K562 (cell line): Measurements from ENCODE around the gene CARD8. TPM values are rescaled to one million over a fixed set of nuclear protein-coding genes. Genes with fewer than 3 reads are reported as not detected.

ENCODE experiments used
- ATAC-seq: fragments of 200-7000 bp; cut with Tn5 transposase; 3 replicates; pipeline ENCODE4 v1.9.1; 2020; ENCODE audit warnings: moderate library complexity
- BruUV-seq: library from RNA; stranded (reverse); fragments of 400-500 nt; replicated peaks from 2 replicates; lab custom pipeline; 2021; lab: Mats Ljungman, UMichigan
- CTCF ChIA-PET: fragments of 300-600 bp; formaldehyde crosslinking; extraction: SDS; loops from one replicate; lab custom pipeline; 2021; ENCODE audit warnings: low intra/inter-chr PET ratio; lab: Yijun Ruan, JAX
- POLR2A ChIA-PET: fragments of 300-600, 350-650 bp; sonication (Branson Sonifier 250); formaldehyde crosslinking; extraction: SDS; loops from one replicate; lab custom pipeline; 2021; ENCODE audit warnings: antibody characterized with exemption, inconsistent platforms; lab: Yijun Ruan, JAX
- DNase-seq, 4 experiments: peaks; one replicate each; pipeline versions ENCODE4 v3.0.0 to v3.0.0-alpha.2; 2011 to 2018; ENCODE audit warnings: low spot score in 3 of 4, mixed read lengths in 3 of 4; ENCODE audit errors: extremely low read depth in 1 of 4
- FAIRE-seq: peaks from 2 replicates; lab custom pipeline; 2011; peaks lifted over from hg19 to GRCh38; lab: Jason Lieb, UNC
- H2AFZ ChIP-seq: 2 replicates; pipeline ENCODE4 v1.6.0; 2011; ENCODE audit warnings: low read depth, low read length, control low read depth, inconsistent platforms
- H3K27ac ChIP-seq: fragments of 200-600 bp; 3 replicates; pipeline ENCODE4 v1.8.0; 2011; ENCODE audit warnings: low read depth, mild to moderate bottlenecking, control low read depth, inconsistent platforms, low read length, moderate library complexity, mixed read lengths; ENCODE audit errors: extremely low read depth
- H3K27me3 ChIP-seq, 2 experiments: fragments of 300-600 bp in 1 of 2; 2 replicates in 1 of 2; 3 replicates in 1 of 2; pipeline versions ENCODE4 v1.6.0 to v1.8.0; 2011; ENCODE audit warnings: inconsistent platforms in 2 of 2, low read length in 2 of 2, mild to moderate bottlenecking in 1 of 2, mixed read lengths in 1 of 2, moderate library complexity in 1 of 2; ENCODE audit not compliant: control insufficient read depth in 2 of 2, insufficient read depth in 2 of 2
- H3K36me3 ChIP-seq: fragments of 300-600 bp; 3 replicates; pipeline ENCODE4 v1.8.0; 2011; ENCODE audit warnings: mild to moderate bottlenecking, low read length, inconsistent platforms; ENCODE audit not compliant: control insufficient read depth, insufficient read depth
- H3K4me1 ChIP-seq, 2 experiments: fragments of 200-600 bp in 1 of 2; replicated peaks in 1 of 2; 2 replicates in 1 of 2; 3 replicates in 1 of 2; pipeline versions ENCODE4 v1.5.1 to v1.8.0; 2011; ENCODE audit warnings: inconsistent platforms in 2 of 2, low read length in 2 of 2, mild to moderate bottlenecking in 1 of 2, mixed read lengths in 1 of 2, moderate library complexity in 1 of 2; ENCODE audit not compliant: control insufficient read depth in 2 of 2, insufficient read depth in 2 of 2
- H3K4me2 ChIP-seq: 2 replicates; pipeline ENCODE4 v1.6.1; 2011; ENCODE audit warnings: low read length, control low read depth, inconsistent platforms, mixed read lengths; ENCODE audit not compliant: insufficient read depth
- H3K4me3 ChIP-seq: fragments of 200-600 bp; sonication (generic), shearing (Covaris generic); 2 replicates; pipeline ENCODE4 v1.5.1; 2016; ENCODE audit warnings: control low read depth, inconsistent platforms
- H3K79me2 ChIP-seq: fragments of 200-600 bp; 3 replicates; pipeline ENCODE4 v1.8.0; 2011; ENCODE audit warnings: low read length, inconsistent platforms; ENCODE audit not compliant: control insufficient read depth, insufficient read depth
- H3K9ac ChIP-seq, 2 experiments: 2 replicates each; pipeline versions ENCODE4 v1.6.0 to v1.6.1; 2011; ENCODE audit warnings: low read depth in 2 of 2, low read length in 2 of 2, control low read depth in 1 of 2, inconsistent platforms in 1 of 2, mild to moderate bottlenecking in 1 of 2, mixed read lengths in 1 of 2; ENCODE audit not compliant: insufficient read depth in 1 of 2
- H3K9me1 ChIP-seq: one replicate; pipeline ENCODE4 v1.6.0; 2011; ENCODE audit warnings: inconsistent platforms, mild to moderate bottlenecking, low read length, moderate library complexity; ENCODE audit not compliant: control insufficient read depth, insufficient read depth
- H3K9me3 ChIP-seq: replicated peaks from 2 replicates; pipeline ENCODE4 v1.5.1; 2011; ENCODE audit warnings: low read depth, low read length, inconsistent platforms; ENCODE audit not compliant: control insufficient read depth, insufficient read depth
- H4K20me1 ChIP-seq: replicated peaks from 2 replicates; pipeline ENCODE4 v1.6.1; 2011; ENCODE audit warnings: low read length, inconsistent platforms, mixed read lengths; ENCODE audit not compliant: control insufficient read depth, insufficient read depth
- ADNP ChIP-seq: fragments of 200-800 bp; sonication (Bioruptor generic); IDR thresholded peaks from 2 replicates; pipeline ENCODE4 v1.6.1; 2016; ENCODE audit warnings: missing genetic modification characterization, missing compliant biosample characterization
- EP400 ChIP-seq: fragments of 450-650 bp; IDR thresholded peaks from 2 replicates; pipeline ENCODE4 v1.6.1; 2017; ENCODE audit warnings: antibody characterized with exemption, mild to moderate bottlenecking, moderate library complexity
- ETS2 ChIP-seq: IDR thresholded peaks from 2 replicates; pipeline ENCODE4 v1.6.1; 2016; ENCODE audit warnings: borderline replicate concordance, missing genetic modification characterization, mild to moderate bottlenecking, moderate library complexity, missing compliant biosample characterization; ENCODE audit not compliant: poor library complexity, severe bottlenecking
- FOXO4 ChIP-seq: fragments of 450-650 bp; formaldehyde crosslinking; IDR thresholded peaks from 2 replicates; pipeline ENCODE4 v1.4.0; 2020; ENCODE audit warnings: mild to moderate bottlenecking, moderate library complexity
- KLF10 ChIP-seq: fragments of 250-450 bp; sonication (Bioruptor Pico); IDR thresholded peaks from 2 replicates; pipeline ENCODE4 v1.6.1; 2021; ENCODE audit warnings: matching md5 sums
- MEF2D ChIP-seq: conservative IDR thresholded peaks from 2 replicates; pipeline ENCODE4 v1.6.1; 2016; ENCODE audit warnings: low read depth, missing genetic modification characterization, missing compliant biosample characterization
- NCOA4 ChIP-seq: fragments of 450-650 bp; IDR thresholded peaks from 2 replicates; pipeline ENCODE4 v1.6.1; 2018; ENCODE audit warnings: mild to moderate bottlenecking; ENCODE audit not compliant: partially characterized antibody
- RBM39 ChIP-seq: fragments of 200-400 bp; formaldehyde crosslinking; optimal IDR thresholded peaks from 2 replicates; pipeline ENCODE3; 2018; ENCODE audit warnings: low read depth, low read length
- TCF15 ChIP-seq: fragments of 250-450 bp; sonication (Bioruptor Pico); IDR thresholded peaks from 2 replicates; pipeline ENCODE4 v1.8.0; 2022; ENCODE audit warnings: moderate library complexity, mild to moderate bottlenecking, inconsistent platforms
- ZBTB9 ChIP-seq: fragments of 450-650 bp; formaldehyde crosslinking; IDR thresholded peaks from 2 replicates; pipeline ENCODE4 v1.4.0; 2020; ENCODE audit warnings: mild to moderate bottlenecking, moderate library complexity
- ZNF764 ChIP-seq: fragments of 250-450 bp; sonication (Bioruptor Pico); IDR thresholded peaks from 2 replicates; pipeline ENCODE4 v1.4.0; 2020; ENCODE audit warnings: low read depth, mild to moderate bottlenecking, moderate library complexity
- WGBS: fragments of 100-300 bp; shearing (Covaris generic); methylation state at CpG from one replicate; pipeline ENCODE4 v1.1.6; 2016; ENCODE audit warnings: low coverage, mixed read lengths; ENCODE audit not compliant: insufficient coverage; ENCODE audit errors: missing lambda C conversion rate; 5-methylcytosine and 5-hydroxymethylcytosine counted together
- in situ Hi-C: fragments of 300-500 bp; cut with MboI; formaldehyde crosslinking; loops from 4 replicates; pipeline ENCODE4 v1.15.0; 2018; ENCODE audit warnings: inconsistent platforms, mixed read lengths
- intact Hi-C: fragments of 100-400 bp; cut with micrococcal nuclease; formaldehyde crosslinking; loops from 2 replicates; pipeline ENCODE4 v1.14.2; 2022
- polyA plus RNA-seq, 8 experiments: library from polyadenylated mRNA; depleted of rRNA in 4 of 8; stranded (reverse) in 5 of 8; unstranded in 3 of 8; fragments of >200 nt; fragmentation: Nextera tagmentation in 2 of 8; fragmentation: Illumina TruSeq in 1 of 8; extraction: Ambion mirVana in 2 of 8; extraction: Trizol in 1 of 8; gene quantifications; 2 replicates each; pipeline versions ENCODE4 v1.2.1 to v1.2.3, GENCODE V29; 2011 to 2014; ENCODE audit warnings: inconsistent platforms in 1 of 8, missing spikeins in 1 of 8
- total RNA-seq, 7 experiments: library from RNA; depleted of rRNA in 6 of 7; stranded (reverse); fragments of >200 nt in 6 of 7; fragmentation: Illumina TruSeq in 2 of 7; extraction: Trizol in 2 of 7; gene quantifications; 2 replicates each; pipeline versions ENCODE4 v1.2.1 to v1.2.3, GENCODE V29; 2011 to 2021; ENCODE audit warnings: low replicate concordance in 1 of 7
- TF ChIP-seq, protein P1 (sequence below): sonication (generic); formaldehyde crosslinking; IDR thresholded peaks from 2 replicates; pipeline ENCODE4 v1.9.0; 2022; ENCODE audit warnings: mild to moderate bottlenecking, missing genetic modification reagents
- TF ChIP-seq, protein P2 (sequence below): sonication (generic); formaldehyde crosslinking; IDR thresholded peaks from 2 replicates; pipeline ENCODE4 v1.5.0; 2020; ENCODE audit warnings: missing genetic modification reagents
- TF ChIP-seq, protein P3 (sequence below): sonication (generic); formaldehyde crosslinking; IDR thresholded peaks from 2 replicates; pipeline ENCODE4 v1.8.1; 2023; ENCODE audit warnings: mild to moderate bottlenecking, missing genetic modification reagents

The CARD8 gene
- total and polyA plus RNA-seq, 9 of the 15 experiments (the other 6 are each of a cell fraction or from before 2014, with no cell fraction given), result 11.5 to 26.4 (median 20.8) TPM

DNA sequence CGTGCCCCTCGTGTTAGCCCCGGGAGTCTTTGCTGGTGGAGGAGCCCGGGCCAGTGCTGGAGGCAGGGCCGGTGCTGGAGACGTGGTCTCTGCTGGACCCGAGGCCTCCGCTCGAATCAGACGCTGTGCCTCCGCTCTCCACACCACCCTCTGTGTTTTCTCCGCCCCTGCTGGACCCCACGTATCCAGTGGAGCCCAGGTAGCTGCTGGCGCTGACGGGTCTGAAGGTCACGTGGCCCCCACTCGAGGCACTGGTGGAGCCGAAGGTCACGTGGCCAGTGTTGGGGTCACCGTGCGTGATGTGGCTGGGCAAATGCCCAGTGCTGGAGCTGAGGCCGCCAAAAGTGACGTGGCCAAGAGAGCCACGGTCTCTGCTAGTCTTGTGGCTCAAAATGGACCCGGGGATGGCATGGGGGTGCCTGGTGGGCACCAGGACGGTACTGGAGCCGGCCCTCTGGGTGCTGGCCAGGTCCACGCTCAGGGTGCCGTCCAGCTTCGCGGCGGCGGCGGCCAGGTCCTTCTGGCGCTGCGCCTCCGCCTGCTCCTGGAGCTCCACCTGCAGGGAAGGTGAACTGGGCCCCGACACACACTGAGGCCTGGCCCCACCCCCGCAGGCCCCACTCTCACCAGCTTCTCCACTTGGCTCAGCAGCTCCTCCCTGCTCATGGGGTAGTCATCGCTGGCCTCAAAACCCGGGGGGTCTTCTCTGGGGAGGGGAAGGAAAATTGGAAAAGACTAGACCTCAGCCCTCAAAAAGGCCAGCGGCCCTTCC is 41.4 kb upstream of the CARD8 start:
- no peak overlapping the region for H3K4me3 ChIP-seq
- no peak overlapping the region for H3K27ac ChIP-seq
- no peaks in the 10 kb centered on the region for H3K36me3 ChIP-seq
- 36% methylated on average over 28 of the region's 42 CpGs for WGBS
- CTCF ChIA-PET, result no interaction called here
- no peaks in the 10 kb centered on the region for H3K9me1 ChIP-seq
- ATAC-seq, result no peak
- no peak overlapping the region for H3K9ac ChIP-seq
- no peaks in the 10 kb centered on the region for H3K79me2 ChIP-seq
- FAIRE-seq, result no peak
- H3K4me1 ChIP-seq, result peaks cover 0 to 14% of the 10 kb centered on the region in 2 experiments; a peak in 2 of 5 replicates
- H4K20me1 ChIP-seq, result no peaks in the 10 kb centered on the region
- POLR2A ChIA-PET, result interaction anchor here (0.6 kb wide), 1 partner anchor 19 kb away, joined by 3 read pairs; no protein-coding TSS in a partner anchor
- DNase-seq, result no peak
- H2AFZ ChIP-seq, result no peak overlapping the region
- in situ Hi-C loops (no loop called here), intact Hi-C loops (loop anchor here (10.0 kb wide), 1 partner anchor 192 kb away; no protein-coding TSS in a partner anchor)
- H3K27me3 ChIP-seq, result peaks cover 0 to under 1% of the 10 kb centered on the region in 2 experiments; a peak in 2 of 5 replicates
- no TSS peak for BruUV-seq
- no peaks in the 10 kb centered on the region for H3K9me3 ChIP-seq
- no peak overlapping the region for H3K4me2 ChIP-seq
- TF ChIP-seq, protein P1, sequence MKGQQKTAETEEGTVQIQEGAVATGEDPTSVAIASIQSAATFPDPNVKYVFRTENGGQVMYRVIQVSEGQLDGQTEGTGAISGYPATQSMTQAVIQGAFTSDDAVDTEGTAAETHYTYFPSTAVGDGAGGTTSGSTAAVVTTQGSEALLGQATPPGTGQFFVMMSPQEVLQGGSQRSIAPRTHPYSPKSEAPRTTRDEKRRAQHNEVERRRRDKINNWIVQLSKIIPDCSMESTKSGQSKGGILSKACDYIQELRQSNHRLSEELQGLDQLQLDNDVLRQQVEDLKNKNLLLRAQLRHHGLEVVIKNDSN (CRISPR knock-in tag), result peak; percentile 70
- TF ChIP-seq, protein P2, sequence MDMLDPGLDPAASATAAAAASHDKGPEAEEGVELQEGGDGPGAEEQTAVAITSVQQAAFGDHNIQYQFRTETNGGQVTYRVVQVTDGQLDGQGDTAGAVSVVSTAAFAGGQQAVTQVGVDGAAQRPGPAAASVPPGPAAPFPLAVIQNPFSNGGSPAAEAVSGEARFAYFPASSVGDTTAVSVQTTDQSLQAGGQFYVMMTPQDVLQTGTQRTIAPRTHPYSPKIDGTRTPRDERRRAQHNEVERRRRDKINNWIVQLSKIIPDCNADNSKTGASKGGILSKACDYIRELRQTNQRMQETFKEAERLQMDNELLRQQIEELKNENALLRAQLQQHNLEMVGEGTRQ (CRISPR knock-in tag), result peak; percentile 74
- TF ChIP-seq NCOA4 (no peak), MEF2D (tag) (no peak), FOXO4 (CRISPR knock-in tag) (no peak), TCF15 (no peak), KLF10 (CRISPR knock-in tag) (no peak), EP400 (no peak), ETS2 (tag) (no peak), ZBTB9 (CRISPR knock-in tag) (no peak), RBM39 (no peak), ADNP (tag) (no peak), ZNF764 (no peak)
- TF ChIP-seq, protein P3, sequence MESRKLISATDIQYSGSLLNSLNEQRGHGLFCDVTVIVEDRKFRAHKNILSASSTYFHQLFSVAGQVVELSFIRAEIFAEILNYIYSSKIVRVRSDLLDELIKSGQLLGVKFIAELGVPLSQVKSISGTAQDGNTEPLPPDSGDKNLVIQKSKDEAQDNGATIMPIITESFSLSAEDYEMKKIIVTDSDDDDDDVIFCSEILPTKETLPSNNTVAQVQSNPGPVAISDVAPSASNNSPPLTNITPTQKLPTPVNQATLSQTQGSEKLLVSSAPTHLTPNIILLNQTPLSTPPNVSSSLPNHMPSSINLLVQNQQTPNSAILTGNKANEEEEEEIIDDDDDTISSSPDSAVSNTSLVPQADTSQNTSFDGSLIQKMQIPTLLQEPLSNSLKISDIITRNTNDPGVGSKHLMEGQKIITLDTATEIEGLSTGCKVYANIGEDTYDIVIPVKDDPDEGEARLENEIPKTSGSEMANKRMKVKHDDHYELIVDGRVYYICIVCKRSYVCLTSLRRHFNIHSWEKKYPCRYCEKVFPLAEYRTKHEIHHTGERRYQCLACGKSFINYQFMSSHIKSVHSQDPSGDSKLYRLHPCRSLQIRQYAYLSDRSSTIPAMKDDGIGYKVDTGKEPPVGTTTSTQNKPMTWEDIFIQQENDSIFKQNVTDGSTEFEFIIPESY (CRISPR knock-in tag), result 0 out of 2 replicates have a peak, but pooled peaks have one; percentile 58
